Activated T-helper 1 cell treated with anti-CD3 and anti-CD28 coated beads, Interleukin-2, amount 50 U/mL, for 16 hours (primary cell): ENCODE measurements around the gene MLEC.
"Not testable (repeated sequence)": the region's sequence is repeated elsewhere in the genome, so short reads cannot be mapped to it uniquely, and the experiment has no call there.

Experiments
- DNase-seq, 2 donors: peaks; one replicate each; pipeline ENCODE4 v3.0.0-alpha.2; 2020; ENCODE audit warnings: low read depth in 1 of 2, low spot score in 1 of 2

The MLEC gene

GRCh38 chr12:120661432-120661831 is 25.5 kb upstream of the MLEC start:
- DNase-seq: no peak

GRCh38 chr12:120662879-120663278 is 24.1 kb upstream of the MLEC start:
- DNase-seq: no peak

GRCh38 chr12:120663741-120664140 is 23.2 kb upstream of the MLEC start:
- no peak for DNase-seq

- DNase-seq: no peak
These were observed 20.2 kb upstream of the MLEC start for GRCh38 chr12:120666571-120667390.

GRCh38 chr12:120668091-120668867 is 18.7 kb upstream of the MLEC start:
- DNase-seq: no peak

GRCh38 chr12:120668868-120669840 is 17.8 kb upstream of the MLEC start:
- no peak for DNase-seq

- not testable (repeated sequence) for DNase-seq
These were observed 16.7 kb upstream of the MLEC start for GRCh38 chr12:120670237-120670636.

- no peak for DNase-seq
These were observed 16.3 kb upstream of the MLEC start for GRCh38 chr12:120670667-120671066.

- no peak for DNase-seq
These were observed 12.8 kb upstream of the MLEC start for GRCh38 chr12:120674097-120674636.

- no peak for DNase-seq
These were observed 9.0 kb upstream of the MLEC start for GRCh38 chr12:120677765-120678473.

- DNase-seq: no peak
These were observed 8.4 kb upstream of the MLEC start for GRCh38 chr12:120678572-120678971.

- no peak for DNase-seq
These were observed 6.7 kb upstream of the MLEC start for GRCh38 chr12:120680165-120680738.

- no peak for DNase-seq
These were observed 2.4 kb upstream of the MLEC start for GRCh38 chr12:120684523-120684932.

GRCh38 chr12:120685522-120685921 is 1.4 kb upstream of the MLEC start:
- DNase-seq: no peak

GRCh38 chr12:120686151-120686689 is 729 bp upstream of the MLEC start:
- peak; percentile 90 to 95 for DNase-seq

- peak in 1 of 2 donors; percentile 8 for DNase-seq
These were observed 785 bp downstream of the MLEC start for GRCh38 chr12:120687578-120688289.

GRCh38 chr12:120688527-120689071 is 1.6 kb downstream of the MLEC start:
- DNase-seq: no peak

- DNase-seq: no peak
These were observed 2.6 kb downstream of the MLEC start for GRCh38 chr12:120689397-120690082.
